Ishikawa (cell line): ENCODE results near the gene DAB1.

Experiments used
- CREB1 ChIP-seq: IDR thresholded peaks from 2 replicates; pipeline ENCODE4 v1.6.1; 2012; ENCODE audit warnings: low read depth
- EGR1 ChIP-seq: IDR thresholded peaks from 2 replicates; pipeline ENCODE4 v1.6.1; 2012
- MAX ChIP-seq: IDR thresholded peaks from 2 replicates; pipeline ENCODE4 v1.6.1; 2012
- RAD21 ChIP-seq: IDR thresholded peaks from 2 replicates; pipeline ENCODE4 v1.6.1; 2012; ENCODE audit warnings: low read depth
- TAF1 ChIP-seq: IDR thresholded peaks from 2 replicates; pipeline ENCODE4 v1.6.1; 2012; ENCODE audit warnings: low read depth, mild to moderate bottlenecking
- TCF12 ChIP-seq: IDR thresholded peaks from 2 replicates; pipeline ENCODE4 v1.6.1; 2012; ENCODE audit warnings: low read depth
- TEAD4 ChIP-seq: IDR thresholded peaks from 2 replicates; pipeline ENCODE4 v1.6.1; 2012
- USF1 ChIP-seq: IDR thresholded peaks from 2 replicates; pipeline ENCODE4 v1.6.1; 2012
- YY1 ChIP-seq: IDR thresholded peaks from 2 replicates; pipeline ENCODE4 v1.6.1; 2012; ENCODE audit warnings: low read depth

- TF ChIP-seq TCF12: no peak
- no peak for TF ChIP-seq YY1
- TF ChIP-seq TAF1: no peak
- TF ChIP-seq RAD21: no peak
- TF ChIP-seq MAX: no peak
- no peak for TF ChIP-seq EGR1
- no peak for TF ChIP-seq CREB1
- TF ChIP-seq TEAD4: no peak
- no peak for TF ChIP-seq USF1
These were observed 111.0 kb downstream of the DAB1 start for GRCh38 chr1:57312869-57313268.
